Stromal cell of bone marrow (primary cell): ENCODE data around the gene CTDSPL.

Experiments used
- DNase-seq: peaks from one replicate; pipeline ENCODE4 v3.0.0-alpha.2; 2012; ENCODE audit warnings: low read depth

CTDSPL gene

GRCh38 chr3:37988931-37989525 is 127.3 kb downstream of the CTDSPL start:
- no peak for DNase-seq

DNA sequence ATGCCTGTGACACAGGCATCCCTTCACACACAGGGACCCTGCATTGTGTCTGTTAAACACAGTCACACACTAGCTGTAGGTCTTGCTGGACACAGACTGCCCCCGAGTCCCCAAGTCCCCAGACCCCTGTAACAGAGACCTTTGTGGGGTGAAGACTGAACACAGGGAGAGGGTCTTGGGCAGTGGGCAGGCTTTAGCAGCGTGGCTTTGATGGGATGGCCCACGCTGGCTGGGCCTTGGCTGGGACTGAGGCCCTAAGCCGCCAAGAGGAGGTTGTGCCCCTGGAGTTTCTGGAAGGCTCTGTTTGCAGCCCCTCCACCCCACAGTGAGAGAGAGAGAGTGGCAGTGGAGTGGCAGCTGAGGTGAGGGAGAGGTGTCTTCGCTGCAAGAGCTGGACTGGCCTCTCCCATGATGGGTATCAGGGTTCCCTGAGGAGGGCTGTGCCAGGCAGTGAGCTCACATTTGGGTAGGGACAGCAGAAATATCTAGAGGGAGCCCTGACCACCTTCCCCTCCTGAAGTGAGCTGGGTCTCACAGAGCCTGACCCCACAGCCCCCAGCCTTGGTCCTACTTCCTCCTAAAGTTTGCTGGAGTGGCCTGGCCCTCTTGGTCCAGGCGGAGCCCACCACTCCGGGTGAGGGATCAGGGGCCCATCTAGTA is 128.3 kb downstream of the CTDSPL start:
- DNase-seq, result no peak

DNA sequence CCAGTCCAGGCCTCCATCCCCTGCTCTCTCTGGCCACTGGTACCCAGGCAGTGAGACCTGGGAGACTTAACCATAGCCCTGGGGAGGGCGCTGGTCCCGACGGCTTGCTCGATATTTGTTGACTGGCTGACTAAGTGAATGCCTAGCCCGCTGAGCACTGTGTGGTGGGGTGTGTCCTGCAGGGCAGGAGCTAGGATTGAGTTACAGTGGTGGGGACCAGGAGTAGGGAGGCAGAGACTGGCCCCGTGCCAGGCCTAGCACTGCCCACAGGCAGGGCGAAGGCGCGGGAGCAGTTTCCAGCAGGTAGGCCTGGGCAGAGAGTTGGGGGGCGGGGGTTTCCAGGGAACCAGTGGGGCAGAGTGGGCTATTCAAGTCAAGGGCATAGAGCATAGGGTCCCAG is 128.8 kb downstream of the CTDSPL start, which contains the start of gene VILL:
VILL (plus strand) TSS at position 260 of the 400 bp plus-strand sequence. CDS start 2,887 bp downstream, outside the sequence.
- DNase-seq, result no peak

- DNase-seq, result no peak
Measured at GRCh38 chr3:37991109-37991508, 129.4 kb downstream of the CTDSPL start.

DNA sequence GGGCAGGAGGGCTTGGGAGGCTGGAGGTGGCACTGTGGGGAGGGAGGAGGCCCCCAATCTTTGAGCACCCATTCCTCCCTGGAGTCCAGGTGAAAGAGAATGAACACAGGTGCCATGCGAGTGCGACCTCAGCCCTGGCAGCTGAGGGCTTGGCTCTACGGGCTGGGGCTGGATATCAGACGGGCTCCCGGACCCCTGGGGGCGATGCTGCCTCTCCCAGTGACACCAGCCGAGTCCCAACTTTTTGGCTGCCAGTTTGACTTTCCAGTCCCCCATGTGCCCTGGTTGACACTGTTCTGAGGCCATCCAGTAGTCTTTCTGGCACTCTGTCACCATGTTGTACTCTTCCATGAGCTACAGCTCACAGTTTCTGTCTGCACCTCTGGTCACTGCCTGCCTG is 130.1 kb downstream of the CTDSPL start:
- no peak for DNase-seq

DNA sequence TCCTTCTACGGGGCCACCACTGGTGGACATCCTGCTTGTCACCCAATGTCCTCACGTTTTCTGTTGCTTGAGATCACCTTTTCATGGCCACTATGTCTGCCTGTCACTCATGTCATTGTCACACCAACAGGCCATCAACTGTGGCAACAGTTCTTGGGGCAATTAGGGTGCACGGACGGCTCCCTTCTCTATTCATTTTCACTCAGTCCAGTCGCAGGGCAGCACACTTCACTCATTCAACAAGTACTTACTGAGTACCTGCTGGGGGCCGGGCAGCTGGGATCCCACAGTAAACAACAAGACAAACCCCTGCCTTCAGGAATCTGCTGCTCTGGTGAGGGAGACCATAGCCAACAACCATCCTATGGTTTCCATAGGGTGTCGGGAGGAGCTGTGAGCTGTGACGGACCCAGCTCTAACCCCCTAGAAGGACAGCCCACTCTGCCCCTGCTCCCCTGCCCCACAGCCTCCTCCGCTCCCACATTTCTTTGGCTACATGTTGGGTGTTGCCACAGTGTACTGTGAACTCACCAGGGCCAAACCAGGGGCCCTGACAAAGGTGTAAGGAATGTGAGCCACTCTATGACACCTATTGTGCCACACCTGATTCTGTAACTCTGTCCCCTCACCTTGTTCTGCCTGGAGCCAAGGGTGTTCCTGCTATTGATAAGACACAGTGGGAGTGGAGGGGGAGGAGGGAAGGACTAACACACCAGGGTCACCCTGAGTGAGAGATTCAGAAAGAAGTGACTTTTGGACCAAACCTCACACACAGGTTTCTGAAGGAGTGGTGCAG is 130.8 kb downstream of the CTDSPL start:
- DNase-seq, result no peak

DNA sequence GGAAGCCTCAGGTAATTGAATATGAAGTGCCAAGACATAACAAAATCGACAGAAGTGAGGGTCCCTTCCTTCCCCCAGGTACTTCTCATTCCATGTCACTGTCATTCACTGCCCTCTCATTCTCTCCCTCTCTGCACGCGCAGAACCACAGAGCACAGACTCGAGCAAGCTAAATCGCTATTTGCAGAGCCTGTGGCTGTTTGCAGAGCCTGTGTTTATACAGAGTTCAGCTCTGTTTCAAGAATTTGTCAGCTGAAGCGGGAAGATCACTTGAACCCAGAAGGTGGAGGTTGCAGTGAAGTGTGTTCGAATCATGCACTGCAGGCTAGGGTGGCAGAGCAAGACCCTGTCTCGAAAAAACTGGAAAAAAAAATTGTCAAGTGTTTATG is 131.4 kb downstream of the CTDSPL start:
- DNase-seq, result no peak

DNA sequence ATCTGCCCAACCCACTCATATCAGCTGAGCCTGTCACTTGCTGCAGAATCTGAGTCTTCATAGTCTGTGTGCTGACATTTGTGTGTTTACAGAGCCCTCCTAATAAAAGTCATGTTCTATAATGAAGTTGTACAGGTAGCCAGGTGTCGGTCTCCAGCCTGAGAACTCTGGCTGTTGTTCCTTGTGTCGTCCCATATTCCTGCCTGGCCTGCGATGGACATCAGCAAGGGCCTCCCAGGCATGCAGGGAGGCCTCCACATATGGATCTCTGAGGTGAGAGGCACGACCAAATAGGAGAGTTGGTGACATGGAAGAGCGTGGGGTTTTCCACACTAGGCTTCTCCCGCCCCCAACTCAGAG is 131.8 kb downstream of the CTDSPL start:
- DNase-seq, result no peak

GRCh38 chr3:37993820-37994638 is 132.3 kb downstream of the CTDSPL start:
- peak; percentile 53 for DNase-seq

GRCh38 chr3:37994639-37994972 is 132.9 kb downstream of the CTDSPL start:
- DNase-seq, result no peak

DNA sequence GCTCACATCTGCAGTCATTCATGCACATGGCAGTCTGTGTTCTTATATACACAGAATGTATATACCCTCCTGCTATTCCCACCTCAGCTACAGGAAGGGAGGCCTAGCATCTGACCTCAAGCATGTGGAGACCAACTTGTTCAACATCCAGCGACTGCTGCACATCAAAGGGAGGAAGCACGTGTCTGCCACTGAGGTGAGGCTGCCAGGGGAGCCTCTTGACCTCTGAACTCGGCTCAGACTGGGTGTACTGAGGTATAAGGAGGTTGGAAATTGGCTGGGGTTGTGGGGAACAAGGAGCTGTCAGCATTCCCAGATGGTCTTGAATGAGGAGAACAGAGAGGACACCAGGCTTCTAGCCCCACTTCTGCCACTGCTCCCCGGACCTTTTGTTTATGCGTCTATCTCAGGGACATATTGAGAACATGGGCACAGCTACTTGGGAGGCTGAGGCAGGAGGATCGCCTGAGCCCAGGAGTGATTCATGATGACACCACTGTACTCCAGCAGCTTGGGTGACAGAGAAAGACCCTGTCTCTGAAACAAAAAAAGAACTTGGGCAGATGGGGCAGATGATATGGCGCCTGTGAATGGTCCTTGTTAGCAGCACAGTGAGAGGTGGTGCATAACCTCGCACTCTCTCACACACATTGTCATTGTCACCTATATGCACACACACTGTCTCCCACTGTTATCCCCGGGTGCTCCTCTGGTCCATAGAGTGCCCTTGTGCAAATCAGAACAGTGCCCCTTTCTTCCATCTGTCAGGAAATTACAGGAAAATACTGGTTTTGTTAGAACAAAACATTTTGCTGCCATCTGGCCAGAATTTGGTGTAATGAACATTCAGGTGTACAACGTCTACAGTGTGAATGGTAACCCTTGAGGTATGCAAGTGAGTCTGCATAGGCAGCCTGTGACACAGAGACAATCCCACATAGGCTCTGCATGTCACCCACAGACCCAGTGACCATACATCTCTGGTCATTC is 134.3 kb downstream of the CTDSPL start:
- no peak for DNase-seq

DNA sequence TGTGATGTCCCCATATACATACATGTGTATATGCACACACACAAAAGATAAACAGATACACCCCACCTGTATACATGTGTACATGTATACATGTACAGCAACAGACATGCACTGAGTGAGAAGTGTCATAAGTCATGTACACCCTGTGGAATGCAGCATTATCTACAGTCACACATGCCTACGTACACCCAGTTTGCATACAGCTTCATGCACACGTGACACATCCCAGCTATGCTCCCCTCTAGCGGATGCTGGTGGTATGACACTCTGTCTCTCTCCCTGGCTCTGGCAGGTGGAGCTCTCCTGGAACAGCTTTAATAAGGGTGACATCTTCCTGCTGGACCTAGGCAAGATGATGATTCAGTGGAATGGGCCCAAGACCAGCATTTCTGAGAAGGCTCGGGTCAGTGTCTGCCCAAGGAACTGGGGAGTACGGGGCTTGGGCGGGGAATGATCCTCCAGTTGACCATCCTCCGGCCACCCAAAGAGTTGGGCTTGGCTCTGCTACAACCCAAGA is 135.2 kb downstream of the CTDSPL start:
- peak; percentile 45 for DNase-seq

- no peak for DNase-seq
Measured at GRCh38 chr3:37997342-37997741, 135.7 kb downstream of the CTDSPL start.

DNA sequence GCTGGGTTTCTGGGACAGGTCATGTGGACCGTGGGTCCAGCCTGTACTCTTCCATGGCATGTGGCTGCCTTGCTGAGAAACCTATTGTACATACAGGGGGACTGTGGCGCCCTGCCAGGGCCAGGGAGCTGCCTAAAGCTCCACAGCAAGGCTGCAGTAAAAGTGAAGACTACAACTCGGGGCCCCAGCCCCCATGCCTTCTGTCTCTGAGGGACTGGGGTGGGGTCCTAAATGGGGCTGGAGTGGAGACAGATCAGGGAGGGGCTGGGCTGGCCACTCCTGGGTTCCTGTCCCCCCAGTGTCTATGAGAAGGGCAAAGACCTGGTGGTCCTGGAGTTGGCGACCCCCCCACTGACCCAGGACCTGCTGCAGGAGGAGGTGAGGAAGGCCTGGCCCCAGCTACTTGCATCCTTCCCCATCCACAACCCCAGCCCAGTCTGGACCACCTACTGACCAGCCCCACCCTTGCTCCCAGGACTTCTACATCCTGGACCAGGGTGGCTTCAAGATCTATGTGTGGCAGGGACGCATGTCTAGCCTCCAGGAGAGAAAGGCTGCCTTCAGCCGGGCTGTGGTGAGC is 136.2 kb downstream of the CTDSPL start:
- no peak for DNase-seq

GRCh38 chr3:37999836-38000235 is 138.2 kb downstream of the CTDSPL start:
- DNase-seq, result no peak

GRCh38 chr3:38000242-38000916 is 138.7 kb downstream of the CTDSPL start:
- no peak for DNase-seq

GRCh38 chr3:38000965-38001455 is 139.3 kb downstream of the CTDSPL start:
- DNase-seq, result no peak

- DNase-seq, result no peak
Measured at GRCh38 chr3:38001456-38002081, 139.9 kb downstream of the CTDSPL start.

GRCh38 chr3:38002291-38002876 is 140.7 kb downstream of the CTDSPL start:
- DNase-seq, result no peak
